ENCODE results near the gene PHLDB3.

PHLDB3 gene

DNA sequence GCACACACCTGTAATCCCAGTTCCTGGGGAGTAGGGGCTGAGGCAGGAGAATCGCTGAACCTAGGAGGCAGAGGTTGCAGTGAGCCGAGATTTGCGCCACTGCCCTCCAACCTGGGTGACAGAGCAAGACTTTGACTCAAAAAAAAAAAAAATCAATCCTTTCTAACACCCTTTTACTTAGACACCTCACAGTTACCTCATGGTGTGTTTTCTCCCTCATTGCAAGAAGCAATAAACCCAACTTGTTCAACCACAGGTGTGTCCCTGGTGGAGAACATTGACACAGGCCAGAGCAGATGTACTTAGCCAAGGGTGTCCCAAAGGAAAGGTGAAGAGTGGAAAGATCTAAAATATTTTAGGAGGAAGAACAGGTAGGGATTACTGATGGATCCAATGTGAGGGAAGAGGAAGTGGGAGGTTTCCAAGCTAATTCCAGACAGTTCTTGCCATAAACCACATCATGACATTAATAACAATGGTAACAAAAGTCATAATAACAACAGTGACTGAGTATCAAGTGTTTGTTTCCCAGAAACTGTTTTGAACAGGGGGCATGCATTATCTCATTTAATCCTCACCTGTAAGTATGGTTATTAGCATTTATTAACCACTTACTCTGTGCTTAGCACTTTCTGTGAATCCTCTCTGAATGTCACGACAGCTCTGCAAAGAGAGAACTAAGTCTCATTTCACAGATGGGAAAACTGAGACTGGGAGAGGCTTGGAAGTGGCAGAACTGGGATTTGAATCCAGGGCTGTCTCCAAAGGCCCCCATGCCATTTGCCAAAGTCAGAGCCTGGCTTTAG lies 36.0 kb downstream of the PHLDB3 start:
- no peaks in the 10 kb centered on the region for H3K9me3 ChIP-seq (ENCODE audit: control insufficient read depth, insufficient read depth, low read length)
- TF ChIP-seq, protein P1, sequence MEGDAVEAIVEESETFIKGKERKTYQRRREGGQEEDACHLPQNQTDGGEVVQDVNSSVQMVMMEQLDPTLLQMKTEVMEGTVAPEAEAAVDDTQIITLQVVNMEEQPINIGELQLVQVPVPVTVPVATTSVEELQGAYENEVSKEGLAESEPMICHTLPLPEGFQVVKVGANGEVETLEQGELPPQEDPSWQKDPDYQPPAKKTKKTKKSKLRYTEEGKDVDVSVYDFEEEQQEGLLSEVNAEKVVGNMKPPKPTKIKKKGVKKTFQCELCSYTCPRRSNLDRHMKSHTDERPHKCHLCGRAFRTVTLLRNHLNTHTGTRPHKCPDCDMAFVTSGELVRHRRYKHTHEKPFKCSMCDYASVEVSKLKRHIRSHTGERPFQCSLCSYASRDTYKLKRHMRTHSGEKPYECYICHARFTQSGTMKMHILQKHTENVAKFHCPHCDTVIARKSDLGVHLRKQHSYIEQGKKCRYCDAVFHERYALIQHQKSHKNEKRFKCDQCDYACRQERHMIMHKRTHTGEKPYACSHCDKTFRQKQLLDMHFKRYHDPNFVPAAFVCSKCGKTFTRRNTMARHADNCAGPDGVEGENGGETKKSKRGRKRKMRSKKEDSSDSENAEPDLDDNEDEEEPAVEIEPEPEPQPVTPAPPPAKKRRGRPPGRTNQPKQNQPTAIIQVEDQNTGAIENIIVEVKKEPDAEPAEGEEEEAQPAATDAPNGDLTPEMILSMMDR (IDR thresholded peaks at IDR 0.05; ENCODE audit: low read depth, low read length, poor library complexity, severe bottlenecking) = no peak
- TF ChIP-seq EZH2phosphoT487 (IDR thresholded peaks at IDR 0.05; ENCODE audit: borderline replicate concordance, low read length) = no peak
- no peak overlapping the region for H3K4me2 ChIP-seq (ENCODE audit: low read length)
- no peaks in the 10 kb centered on the region for H3K79me2 ChIP-seq (ENCODE audit: control insufficient read depth, low read length)
- no peaks in the 10 kb centered on the region for H3K27me3 ChIP-seq (ENCODE audit: control insufficient read depth, low read length)
- H3K4me1 ChIP-seq (ENCODE audit: control insufficient read depth, low read length) = peaks cover 7% of the 10 kb centered on the region
- H3K9me2 ChIP-seq (replicated peaks; ENCODE audit: control insufficient read depth, low read length) = no peaks in the 10 kb centered on the region
- H3K4me3 ChIP-seq (ENCODE audit: low read length) = no peak overlapping the region
- no peaks in the 10 kb centered on the region for H4K20me1 ChIP-seq (ENCODE audit: control insufficient read depth, insufficient read depth, low read depth, low read length)
- no peaks in the 10 kb centered on the region for H3F3A ChIP-seq (ENCODE audit: control insufficient read depth, insufficient read depth)
- no peak overlapping the region for H3K27ac ChIP-seq (ENCODE audit: low read depth, low read length)
- H3K36me3 ChIP-seq (ENCODE audit: control insufficient read depth, low read length) = no peaks in the 10 kb centered on the region

DNA sequence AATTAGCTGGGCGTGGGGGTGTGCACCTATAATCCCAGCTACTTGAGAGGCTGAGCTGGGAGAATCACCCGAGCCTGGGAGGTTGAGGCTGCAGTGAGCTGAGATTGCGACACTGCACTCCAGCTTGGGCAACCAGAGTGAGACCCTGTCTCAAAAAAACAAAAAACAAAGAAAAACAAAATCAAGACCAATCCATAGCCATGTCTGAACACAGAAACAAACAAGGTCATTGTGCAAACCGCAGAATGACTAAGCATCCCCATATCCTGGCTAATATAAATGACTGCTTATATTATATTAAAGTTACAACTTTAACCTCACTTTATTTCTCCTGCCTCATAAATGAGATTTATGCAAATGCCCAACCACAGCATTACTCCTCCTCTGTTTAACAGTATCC lies 36.8 kb downstream of the PHLDB3 start:
- Histone ChIP-seq H3K9me3 (ENCODE audit: control insufficient read depth, insufficient read depth, low read length) (no peaks in the 10 kb centered on the region; the same call in 1 of the 2 replicates), H3K4me2 (ENCODE audit: low read length) (no peak overlapping the region), H3K27ac (ENCODE audit: low read depth, low read length) (no peak overlapping the region), H4K20me1 (ENCODE audit: control insufficient read depth, insufficient read depth, low read depth, low read length) (no peaks in the 10 kb centered on the region), H3F3A (ENCODE audit: control insufficient read depth, insufficient read depth) (no peaks in the 10 kb centered on the region), H3K27me3 (ENCODE audit: control insufficient read depth, low read length) (no peaks in the 10 kb centered on the region), H3K4me3 (ENCODE audit: low read length) (no peak overlapping the region), H3K4me1 (ENCODE audit: control insufficient read depth, low read length) (peaks cover 7% of the 10 kb centered on the region), H3K36me3 (ENCODE audit: control insufficient read depth, low read length) (no peaks in the 10 kb centered on the region), H3K9me2 (replicated peaks; ENCODE audit: control insufficient read depth, low read length) (no peaks in the 10 kb centered on the region), H3K79me2 (ENCODE audit: control insufficient read depth, low read length) (no peaks in the 10 kb centered on the region)
- TF ChIP-seq, protein P1 (IDR thresholded peaks at IDR 0.05; ENCODE audit: low read depth, low read length, poor library complexity, severe bottlenecking) = no peak
- TF ChIP-seq EZH2phosphoT487 (IDR thresholded peaks at IDR 0.05; ENCODE audit: borderline replicate concordance, low read length) = no peak

DNA sequence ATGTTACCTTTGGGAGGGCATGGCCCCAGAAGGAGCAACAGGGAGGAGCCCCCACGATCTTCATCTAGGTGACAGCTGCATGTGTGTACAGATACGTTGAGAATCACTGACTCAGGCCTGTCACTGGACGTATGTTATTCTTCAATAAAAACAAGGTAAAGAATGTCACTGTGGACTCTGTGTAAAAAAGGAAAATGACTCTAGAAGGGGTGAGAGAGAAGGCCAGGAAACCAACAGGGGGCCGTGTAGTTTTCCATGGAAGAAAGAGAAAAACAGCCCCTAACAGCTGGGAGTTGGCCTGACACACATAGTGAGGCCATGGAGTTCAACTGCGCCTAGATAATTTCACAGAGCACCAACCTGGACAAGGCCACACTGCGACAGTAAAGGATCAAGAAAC lies 37.3 kb downstream of the PHLDB3 start:
- Histone ChIP-seq H3K4me3 (ENCODE audit: low read length) (no peak overlapping the region), H3K9me3 (ENCODE audit: control insufficient read depth, insufficient read depth, low read length) (no peaks in the 10 kb centered on the region; the same call in 1 of the 2 replicates), H4K20me1 (ENCODE audit: control insufficient read depth, insufficient read depth, low read depth, low read length) (no peaks in the 10 kb centered on the region), H3K4me1 (ENCODE audit: control insufficient read depth, low read length) (peaks cover 7% of the 10 kb centered on the region), H3K27ac (ENCODE audit: low read depth, low read length) (no peak overlapping the region), H3K27me3 (ENCODE audit: control insufficient read depth, low read length) (no peaks in the 10 kb centered on the region), H3K79me2 (ENCODE audit: control insufficient read depth, low read length) (no peaks in the 10 kb centered on the region), H3K36me3 (ENCODE audit: control insufficient read depth, low read length) (no peaks in the 10 kb centered on the region), H3K4me2 (ENCODE audit: low read length) (no peak overlapping the region), H3F3A (ENCODE audit: control insufficient read depth, insufficient read depth) (no peaks in the 10 kb centered on the region), H3K9me2 (replicated peaks; ENCODE audit: control insufficient read depth, low read length) (no peaks in the 10 kb centered on the region)
- TF ChIP-seq, protein P1 (IDR thresholded peaks at IDR 0.05; ENCODE audit: low read depth, low read length, poor library complexity, severe bottlenecking) = no peak
- TF ChIP-seq EZH2phosphoT487 (IDR thresholded peaks at IDR 0.05; ENCODE audit: borderline replicate concordance, low read length) = no peak

Data from DOHH2 (cell line).